ENCODE measurements around the gene C17orf67. TPM values are rescaled to one million over a fixed set of nuclear protein-coding genes. Genes with fewer than 3 reads are reported as not detected.

C17orf67 gene
- total RNA-seq, 1 donor: 0.86 TPM

- no peak for TF ChIP-seq CTCF (IDR thresholded peaks at IDR 0.05; ENCODE audit: insufficient read depth, low read depth, low read length)
- peak overlapping the region; percentile 80 for H3K4me3 ChIP-seq (ENCODE audit: low read depth, low read length)
- DNase-seq (ENCODE audit: low read depth): peak; percentile 31
These were observed 1.5 kb upstream of the C17orf67 start for GRCh38 chr17:56835264-56835585.

GRCh38 chr17:56834380-56835263 lies 902 bp upstream of the C17orf67 start:
- DNase-seq (ENCODE audit: low read depth): peak; percentile 30
- no peak for TF ChIP-seq CTCF (IDR thresholded peaks at IDR 0.05; ENCODE audit: insufficient read depth, low read depth, low read length)
- peak overlapping the region; percentile 80 for H3K4me3 ChIP-seq (ENCODE audit: low read depth, low read length)

- no peak for TF ChIP-seq CTCF (IDR thresholded peaks at IDR 0.05; ENCODE audit: insufficient read depth, low read depth, low read length)
- H3K4me3 ChIP-seq (ENCODE audit: low read depth, low read length): peak overlapping the region; percentile 67
- peak; percentile 66 for DNase-seq (ENCODE audit: low read depth)
These were observed 487 bp downstream of the C17orf67 start for GRCh38 chr17:56833057-56833808.

- DNase-seq (ENCODE audit: low read depth): no peak
- peak overlapping the region; percentile 67 for H3K4me3 ChIP-seq (ENCODE audit: low read depth, low read length)
- TF ChIP-seq CTCF (IDR thresholded peaks at IDR 0.05; ENCODE audit: insufficient read depth, low read depth, low read length): no peak
These were observed 1.3 kb downstream of the C17orf67 start for GRCh38 chr17:56832446-56832845.

- no peak for DNase-seq (ENCODE audit: low read depth)
- no peak for TF ChIP-seq CTCF (IDR thresholded peaks at IDR 0.05; ENCODE audit: insufficient read depth, low read depth, low read length)
- no peak overlapping the region for H3K4me3 ChIP-seq (ENCODE audit: low read depth, low read length)
These were observed 2.2 kb downstream of the C17orf67 start for GRCh38 chr17:56831369-56832095.

- no peak for TF ChIP-seq CTCF (IDR thresholded peaks at IDR 0.05; ENCODE audit: insufficient read depth, low read depth, low read length)
- DNase-seq (ENCODE audit: low read depth): no peak
- H3K4me3 ChIP-seq (ENCODE audit: low read depth, low read length): no peak overlapping the region
These were observed 2.9 kb downstream of the C17orf67 start for GRCh38 chr17:56830726-56831368.

Measured in fibroblast of villous mesenchyme (primary cell).